ENCODE data around the gene CAPN15.

DNA sequence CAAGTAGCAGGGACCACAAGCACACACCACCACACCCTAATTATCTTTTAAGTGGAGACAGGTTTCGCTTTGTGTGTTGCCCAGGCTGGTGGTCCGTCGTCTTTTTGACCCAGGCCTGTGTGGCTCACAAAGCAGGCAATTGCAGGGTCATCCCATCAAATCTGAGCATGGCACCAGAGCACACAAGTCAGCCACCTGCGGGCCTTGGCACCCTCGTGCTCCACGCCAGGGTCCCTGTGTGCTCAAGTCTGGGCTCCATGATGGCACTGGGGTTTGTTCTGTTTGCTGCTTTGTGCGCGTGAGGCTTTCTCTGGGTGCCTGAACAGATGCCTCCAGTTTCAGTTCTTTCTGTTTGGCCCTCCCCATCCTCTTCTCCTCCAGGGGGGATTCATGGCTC lies 2.4 kb upstream of the CAPN15 start:
- TF ChIP-seq, protein P1, sequence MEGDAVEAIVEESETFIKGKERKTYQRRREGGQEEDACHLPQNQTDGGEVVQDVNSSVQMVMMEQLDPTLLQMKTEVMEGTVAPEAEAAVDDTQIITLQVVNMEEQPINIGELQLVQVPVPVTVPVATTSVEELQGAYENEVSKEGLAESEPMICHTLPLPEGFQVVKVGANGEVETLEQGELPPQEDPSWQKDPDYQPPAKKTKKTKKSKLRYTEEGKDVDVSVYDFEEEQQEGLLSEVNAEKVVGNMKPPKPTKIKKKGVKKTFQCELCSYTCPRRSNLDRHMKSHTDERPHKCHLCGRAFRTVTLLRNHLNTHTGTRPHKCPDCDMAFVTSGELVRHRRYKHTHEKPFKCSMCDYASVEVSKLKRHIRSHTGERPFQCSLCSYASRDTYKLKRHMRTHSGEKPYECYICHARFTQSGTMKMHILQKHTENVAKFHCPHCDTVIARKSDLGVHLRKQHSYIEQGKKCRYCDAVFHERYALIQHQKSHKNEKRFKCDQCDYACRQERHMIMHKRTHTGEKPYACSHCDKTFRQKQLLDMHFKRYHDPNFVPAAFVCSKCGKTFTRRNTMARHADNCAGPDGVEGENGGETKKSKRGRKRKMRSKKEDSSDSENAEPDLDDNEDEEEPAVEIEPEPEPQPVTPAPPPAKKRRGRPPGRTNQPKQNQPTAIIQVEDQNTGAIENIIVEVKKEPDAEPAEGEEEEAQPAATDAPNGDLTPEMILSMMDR (conservative IDR thresholded peaks at IDR 0.05; ENCODE audit: low read length) = no peak
- no peak for TF ChIP-seq EZH2phosphoT487 (IDR thresholded peaks at IDR 0.05; ENCODE audit: borderline replicate concordance)

Data from Loucy (cell line).